GM12878 (cell line): ENCODE data around the gene ANXA3. TPM values are rescaled to one million over a fixed set of nuclear protein-coding genes. Genes with fewer than 3 reads are reported as not detected.
A peak's percentile ranks its signal among the peaks of the same experiment; 100 is the strongest.

ENCODE experiments used
- ATF7 ChIP-seq: fragments of 450-650 bp; IDR thresholded peaks from 2 replicates; pipeline ENCODE4 v1.6.1; 2016; ENCODE audit warnings: low read depth, mild to moderate bottlenecking
- CEBPZ ChIP-seq: fragments of 150-350 bp; IDR thresholded peaks from 2 replicates; pipeline ENCODE4 v1.6.1; 2016; ENCODE audit warnings: low read depth, low read length
- CHD1 ChIP-seq: IDR thresholded peaks from 2 replicates; pipeline ENCODE4 v1.6.1; 2012; ENCODE audit warnings: low read depth, low read length, improper control_type of control experiment
- DPF2 ChIP-seq: fragments of 450-650 bp; IDR thresholded peaks from 2 replicates; pipeline ENCODE4 v1.6.1; 2017; ENCODE audit warnings: mild to moderate bottlenecking
- EP300 ChIP-seq, 2 experiments: fragments of 150-350 bp in 1 of 2; IDR thresholded peaks; 2 replicates each; pipeline ENCODE4 v1.6.1; 2011 to 2012; ENCODE audit warnings: low read depth in 2 of 2, low read length in 2 of 2, borderline replicate concordance in 1 of 2, improper control_type of control experiment in 1 of 2, inconsistent platforms in 1 of 2; ENCODE audit not compliant: control insufficient read depth in 1 of 2
- ESRRA ChIP-seq: IDR thresholded peaks from 2 replicates; pipeline ENCODE4 v1.6.1; 2012; ENCODE audit warnings: mild to moderate bottlenecking, low read length, improper control_type of control experiment
- GATAD2B ChIP-seq: fragments of 450-650 bp; conservative IDR thresholded peaks from 2 replicates; pipeline ENCODE4 v1.6.1; 2017; ENCODE audit warnings: low read depth, mild to moderate bottlenecking, moderate library complexity
- HCFC1 ChIP-seq: fragments of 150-350 bp; IDR thresholded peaks from 2 replicates; pipeline ENCODE4 v1.6.1; 2014; ENCODE audit warnings: low read length
- LARP7 ChIP-seq: fragments of 450-650 bp; IDR thresholded peaks from 2 replicates; pipeline ENCODE4 v1.6.1; 2017; ENCODE audit warnings: mild to moderate bottlenecking
- MTA2 ChIP-seq: fragments of 450-650 bp; IDR thresholded peaks from 2 replicates; pipeline ENCODE4 v1.6.1; 2016; ENCODE audit warnings: low read depth, mild to moderate bottlenecking, moderate library complexity
- MYB ChIP-seq: fragments of 150-350 bp; IDR thresholded peaks from 2 replicates; pipeline ENCODE4 v1.6.1; 2014; ENCODE audit warnings: mild to moderate bottlenecking, low read depth, low read length, borderline replicate concordance
- MYC ChIP-seq: IDR thresholded peaks from 2 replicates; pipeline ENCODE4 v1.6.1; 2011; ENCODE audit warnings: mild to moderate bottlenecking, low read length, moderate library complexity, inconsistent platforms; ENCODE audit not compliant: insufficient read depth, insufficient replicate concordance, insufficient read length, severe bottlenecking
- NFIC ChIP-seq: IDR thresholded peaks from 2 replicates; pipeline ENCODE4 v1.6.1; 2012; ENCODE audit warnings: low read depth, mild to moderate bottlenecking, inconsistent platforms, low read length, moderate library complexity
- NFXL1 ChIP-seq: fragments of 450-650 bp; IDR thresholded peaks from 2 replicates; pipeline ENCODE4 v1.6.1; 2017; ENCODE audit warnings: antibody characterized with exemption, mild to moderate bottlenecking, borderline replicate concordance
- NFYA ChIP-seq: IDR thresholded peaks from 2 replicates; pipeline ENCODE4 v1.6.1; 2011; ENCODE audit warnings: low read depth, mild to moderate bottlenecking, low read length, improper control_type of control experiment, borderline replicate concordance
- POLR2A ChIP-seq: IDR thresholded peaks from 2 replicates; pipeline ENCODE4 v1.6.1; 2011; ENCODE audit warnings: low read depth, mild to moderate bottlenecking, low read length
- POU2F2 ChIP-seq: IDR thresholded peaks from 3 replicates; pipeline ENCODE4 v1.6.1; 2011; ENCODE audit warnings: low read depth, mild to moderate bottlenecking, low read length, borderline replicate concordance
- RAD51 ChIP-seq: fragments of 450-650 bp; IDR thresholded peaks from 2 replicates; pipeline ENCODE4 v1.6.1; 2016; ENCODE audit warnings: moderate library complexity, mild to moderate bottlenecking, inconsistent platforms
- RUNX3 ChIP-seq: IDR thresholded peaks from 2 replicates; pipeline ENCODE4 v1.6.1; 2012; ENCODE audit warnings: low read length, inconsistent platforms
- SMAD5 ChIP-seq: IDR thresholded peaks from 2 replicates; pipeline ENCODE4 v1.6.1; 2016; ENCODE audit warnings: antibody characterized with exemption, low read depth
- TBL1XR1 ChIP-seq: IDR thresholded peaks from 2 replicates; pipeline ENCODE4 v1.6.1; 2012; ENCODE audit warnings: low read depth, low read length, improper control_type of control experiment
- polyA plus RNA-seq, 11 experiments: library from polyadenylated mRNA; depleted of rRNA in 4 of 11; unstranded in 6 of 11; stranded (reverse) in 5 of 11; fragments of >200 nt; fragmentation: Nextera tagmentation in 4 of 11; fragmentation: Illumina TruSeq in 1 of 11; extraction: Ambion mirVana in 4 of 11; extraction: Trizol in 1 of 11; gene quantifications; 1 replicate in 1 of 11; 2 replicates in 10 of 11; pipeline versions ENCODE4 v1.2.1 to v1.2.3, GENCODE V29; 2011 to 2016; ENCODE audit warnings: inconsistent platforms in 2 of 11, missing spikeins in 2 of 11, low read depth in 1 of 11
- total RNA-seq, 4 experiments: library from RNA; depleted of rRNA in 3 of 4; stranded (reverse); fragments of >200 nt in 3 of 4; fragmentation: Illumina TruSeq in 1 of 4; extraction: Trizol in 1 of 4; gene quantifications; 2 replicates each; pipeline versions ENCODE4 v1.2.1 to v1.2.3, GENCODE V29; 2013 to 2021
- TF ChIP-seq, protein P1 (sequence below): fragments of 450-650 bp; IDR thresholded peaks from 2 replicates; pipeline ENCODE4 v1.6.1; 2017; ENCODE audit warnings: low read depth, mild to moderate bottlenecking, moderate library complexity
- TF ChIP-seq, protein P2 (sequence below): IDR thresholded peaks from 2 replicates; pipeline ENCODE4 v1.6.1; 2012; ENCODE audit warnings: mild to moderate bottlenecking, low read depth, low read length

ANXA3 gene
- total and polyA plus RNA-seq, 10 of the 15 experiments (the other 5 are each of a cell fraction or from before 2014, with no cell fraction given): 0.28 to 14.7 (median 0.91) TPM

DNA sequence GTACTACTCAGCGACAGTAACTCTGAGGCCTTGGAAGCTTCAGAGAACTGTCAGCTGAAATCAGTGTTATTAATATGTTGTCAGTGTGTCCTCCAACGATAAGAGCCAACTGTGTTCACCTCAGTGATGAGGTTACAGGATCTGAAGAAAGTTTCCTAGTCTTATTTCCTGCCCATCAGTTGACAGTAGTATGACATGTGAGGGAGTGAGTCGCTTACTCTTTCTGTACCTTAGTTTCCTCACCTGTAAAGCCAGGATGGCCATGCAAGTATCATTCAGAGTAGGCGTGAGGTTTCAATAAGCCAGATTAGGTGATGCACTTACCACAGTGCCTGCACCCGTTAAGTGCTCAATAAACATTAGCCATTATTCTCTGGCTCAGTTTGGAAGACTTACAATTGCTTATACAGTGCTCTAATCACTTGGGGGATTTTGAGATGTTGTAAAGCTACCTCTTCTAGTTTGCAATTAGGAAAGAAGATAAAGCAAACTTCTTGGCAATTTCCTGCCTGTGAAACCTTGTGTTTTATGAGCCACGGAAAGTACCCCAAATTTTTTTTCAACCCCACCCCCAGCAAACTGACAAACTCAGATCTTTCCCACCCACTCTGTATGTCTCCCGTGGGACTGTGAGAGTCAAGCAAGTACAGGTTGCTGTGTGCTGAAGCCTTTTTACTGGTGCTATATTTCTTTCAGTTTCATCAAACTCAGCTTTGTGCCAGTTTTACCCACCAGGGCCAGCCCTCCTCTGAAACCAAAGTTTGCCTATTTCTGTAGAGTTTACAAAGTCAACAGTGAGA is 62.2 kb downstream of the ANXA3 start (continued):
- TF ChIP-seq EP300 (IDR thresholded peaks at IDR 0.05; ENCODE audit: borderline replicate concordance in 1 of 2, control insufficient read depth in 1 of 2, low read depth in 2 of 2, low read length in 2 of 2) (peak; percentile 77 to 88; a peak in 2 of 4 replicates), LARP7 (0 out of 2 replicates have a peak, but pooled peaks have one; percentile 31), SMAD5 (no peak), NFYA (no peak), MYC (no peak), POLR2A (no peak), DPF2 (peak; percentile 67; the same call in 1 of the 2 replicates), RAD51 (no peak; the same call in none of the 2 replicates), NFIC (peak; percentile 66), MYB (peak; percentile 76; the same call in 1 of the 2 replicates), ESRRA (no peak), POU2F2 (0 out of 3 replicates have a peak, but pooled peaks have one; percentile 51), MTA2 (peak; percentile 89), RUNX3 (no peak; the same call in 1 of the 2 replicates), TBL1XR1 (no peak), ATF7 (peak; percentile 71), CEBPZ (no peak), GATAD2B (peak; percentile 65), CHD1 (no peak), HCFC1 (no peak), NFXL1 (no peak)
- TF ChIP-seq, protein P1, sequence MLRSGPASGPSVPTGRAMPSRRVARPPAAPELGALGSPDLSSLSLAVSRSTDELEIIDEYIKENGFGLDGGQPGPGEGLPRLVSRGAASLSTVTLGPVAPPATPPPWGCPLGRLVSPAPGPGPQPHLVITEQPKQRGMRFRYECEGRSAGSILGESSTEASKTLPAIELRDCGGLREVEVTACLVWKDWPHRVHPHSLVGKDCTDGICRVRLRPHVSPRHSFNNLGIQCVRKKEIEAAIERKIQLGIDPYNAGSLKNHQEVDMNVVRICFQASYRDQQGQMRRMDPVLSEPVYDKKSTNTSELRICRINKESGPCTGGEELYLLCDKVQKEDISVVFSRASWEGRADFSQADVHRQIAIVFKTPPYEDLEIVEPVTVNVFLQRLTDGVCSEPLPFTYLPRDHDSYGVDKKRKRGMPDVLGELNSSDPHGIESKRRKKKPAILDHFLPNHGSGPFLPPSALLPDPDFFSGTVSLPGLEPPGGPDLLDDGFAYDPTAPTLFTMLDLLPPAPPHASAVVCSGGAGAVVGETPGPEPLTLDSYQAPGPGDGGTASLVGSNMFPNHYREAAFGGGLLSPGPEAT: peak; percentile 97
- TF ChIP-seq, protein P2, sequence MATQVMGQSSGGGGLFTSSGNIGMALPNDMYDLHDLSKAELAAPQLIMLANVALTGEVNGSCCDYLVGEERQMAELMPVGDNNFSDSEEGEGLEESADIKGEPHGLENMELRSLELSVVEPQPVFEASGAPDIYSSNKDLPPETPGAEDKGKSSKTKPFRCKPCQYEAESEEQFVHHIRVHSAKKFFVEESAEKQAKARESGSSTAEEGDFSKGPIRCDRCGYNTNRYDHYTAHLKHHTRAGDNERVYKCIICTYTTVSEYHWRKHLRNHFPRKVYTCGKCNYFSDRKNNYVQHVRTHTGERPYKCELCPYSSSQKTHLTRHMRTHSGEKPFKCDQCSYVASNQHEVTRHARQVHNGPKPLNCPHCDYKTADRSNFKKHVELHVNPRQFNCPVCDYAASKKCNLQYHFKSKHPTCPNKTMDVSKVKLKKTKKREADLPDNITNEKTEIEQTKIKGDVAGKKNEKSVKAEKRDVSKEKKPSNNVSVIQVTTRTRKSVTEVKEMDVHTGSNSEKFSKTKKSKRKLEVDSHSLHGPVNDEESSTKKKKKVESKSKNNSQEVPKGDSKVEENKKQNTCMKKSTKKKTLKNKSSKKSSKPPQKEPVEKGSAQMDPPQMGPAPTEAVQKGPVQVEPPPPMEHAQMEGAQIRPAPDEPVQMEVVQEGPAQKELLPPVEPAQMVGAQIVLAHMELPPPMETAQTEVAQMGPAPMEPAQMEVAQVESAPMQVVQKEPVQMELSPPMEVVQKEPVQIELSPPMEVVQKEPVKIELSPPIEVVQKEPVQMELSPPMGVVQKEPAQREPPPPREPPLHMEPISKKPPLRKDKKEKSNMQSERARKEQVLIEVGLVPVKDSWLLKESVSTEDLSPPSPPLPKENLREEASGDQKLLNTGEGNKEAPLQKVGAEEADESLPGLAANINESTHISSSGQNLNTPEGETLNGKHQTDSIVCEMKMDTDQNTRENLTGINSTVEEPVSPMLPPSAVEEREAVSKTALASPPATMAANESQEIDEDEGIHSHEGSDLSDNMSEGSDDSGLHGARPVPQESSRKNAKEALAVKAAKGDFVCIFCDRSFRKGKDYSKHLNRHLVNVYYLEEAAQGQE: no peak
